Endothelial cell of umbilical vein (primary cell): Measurements from ENCODE around the gene KIAA0825. TPM values are rescaled to one million over a fixed set of nuclear protein-coding genes. Genes with fewer than 3 reads are reported as not detected.

Experiments
- BruUV-seq: library from RNA; stranded (reverse); fragments of 400-500 nt; replicated peaks from 2 replicates; lab custom pipeline; 2021; lab: Mats Ljungman, UMichigan
- CTCF ChIA-PET: fragments of 300-600, 350-600 bp; sonication (Branson Sonifier 250); formaldehyde crosslinking; loops from one replicate; lab custom pipeline; 2021; ENCODE audit warnings: antibody characterized with exemption, inconsistent platforms; lab: Charles Lee
- POLR2A ChIA-PET: fragments of 300-600, 350-600 bp; sonication (Branson Sonifier 250); formaldehyde crosslinking; loops from one replicate; lab custom pipeline; 2021; ENCODE audit warnings: antibody characterized with exemption, inconsistent platforms; lab: Charles Lee
- DNase-seq: peaks from one replicate; pipeline ENCODE4 v3.0.0-alpha.2; 2011; ENCODE audit warnings: low read depth, low spot score
- FAIRE-seq: peaks from 2 replicates; lab custom pipeline; 2011; peaks lifted over from hg19 to GRCh38; lab: Jason Lieb, UNC
- H2AFZ ChIP-seq: 2 replicates; pipeline ENCODE4 v1.6.0; 2012; ENCODE audit warnings: low read depth, low read length, control low read depth, inconsistent platforms
- H3K27ac ChIP-seq: 2 replicates; pipeline ENCODE4 v1.5.1; 2011; ENCODE audit warnings: low read depth, mild to moderate bottlenecking, control low read depth, low read length, moderate library complexity; ENCODE audit not compliant: insufficient read depth
- H3K27me3 ChIP-seq, 2 experiments: 2 replicates each; pipeline versions ENCODE4 v1.6.0 to v1.6.1; 2011; ENCODE audit warnings: low read length in 2 of 2, mixed read lengths in 1 of 2; ENCODE audit not compliant: control insufficient read depth in 2 of 2, insufficient read depth in 2 of 2
- H3K36me3 ChIP-seq, 2 experiments: 2 replicates in 1 of 2; 3 replicates in 1 of 2; pipeline ENCODE4 v1.5.1; 2011; ENCODE audit warnings: low read length in 2 of 2, mild to moderate bottlenecking in 1 of 2, moderate library complexity in 1 of 2; ENCODE audit not compliant: control insufficient read depth in 2 of 2, insufficient read depth in 2 of 2; ENCODE audit errors: extremely low read depth in 1 of 2
- H3K4me1 ChIP-seq: 3 replicates; pipeline ENCODE4 v1.5.1; 2011; ENCODE audit warnings: mild to moderate bottlenecking, low read length; ENCODE audit not compliant: control insufficient read depth, insufficient read depth; ENCODE audit errors: extremely low read depth
- H3K4me2 ChIP-seq: 2 replicates; pipeline ENCODE4 v1.6.1; 2011; ENCODE audit warnings: low read length, control low read depth, mixed read lengths; ENCODE audit not compliant: insufficient read depth
- H3K4me3 ChIP-seq, 3 experiments: fragments of 200-600 bp in 1 of 3; sonication (generic), shearing (Covaris generic) in 1 of 3; replicated peaks in 1 of 3; 2 replicates each; pipeline ENCODE4 v1.5.1; 2011 to 2016; ENCODE audit warnings: control low read depth in 3 of 3, low read length in 3 of 3, mild to moderate bottlenecking in 2 of 3, inconsistent platforms in 1 of 3, low read depth in 1 of 3, moderate library complexity in 1 of 3; ENCODE audit not compliant: insufficient read depth in 1 of 3
- H3K79me2 ChIP-seq: 2 replicates; pipeline ENCODE4 v1.6.0; 2012; ENCODE audit warnings: low read length, inconsistent platforms; ENCODE audit not compliant: control insufficient read depth, insufficient read depth
- H3K9ac ChIP-seq: replicated peaks from 2 replicates; pipeline ENCODE3; 2011; ENCODE audit warnings: low read length, control low read depth; ENCODE audit not compliant: insufficient read depth; ENCODE audit errors: extremely low read depth
- H3K9me1 ChIP-seq: replicated peaks from 3 replicates; pipeline ENCODE4 v1.6.0; 2011; ENCODE audit warnings: mild to moderate bottlenecking, low read length; ENCODE audit not compliant: control insufficient read depth, insufficient read depth; ENCODE audit errors: extremely low read depth
- H3K9me3 ChIP-seq: replicated peaks from 2 replicates; pipeline ENCODE4 v1.5.1; 2012; ENCODE audit warnings: low read length, inconsistent platforms; ENCODE audit not compliant: control insufficient read depth, insufficient read depth
- H4K20me1 ChIP-seq: replicated peaks from 2 replicates; pipeline ENCODE3; 2011; ENCODE audit warnings: mild to moderate bottlenecking, low read length; ENCODE audit not compliant: control insufficient read depth, insufficient read depth; ENCODE audit errors: extremely low read depth
- CTCF ChIP-seq, 2 donors: IDR thresholded peaks; 1 replicate in 1 of 2; 2 replicates in 1 of 2; pipeline ENCODE4 v1.5.1; 2011; ENCODE audit warnings: low read length in 2 of 2, mild to moderate bottlenecking in 2 of 2, moderate library complexity in 2 of 2, control low read depth in 1 of 2, inconsistent platforms in 1 of 2, low read depth in 1 of 2; ENCODE audit not compliant: insufficient read depth in 1 of 2; ENCODE audit errors: extremely low read depth in 1 of 2
- FOS ChIP-seq: IDR thresholded peaks from 2 replicates; pipeline ENCODE4 v1.6.1; 2011; ENCODE audit warnings: mild to moderate bottlenecking, low read length, moderate library complexity, borderline replicate concordance; ENCODE audit not compliant: insufficient read depth
- GATA2 ChIP-seq: IDR thresholded peaks from 2 replicates; pipeline ENCODE4 v1.7.0; 2011; ENCODE audit warnings: low read depth, mild to moderate bottlenecking, moderate library complexity, mixed read lengths, low read length; ENCODE audit not compliant: insufficient read length, insufficient read depth
- JUN ChIP-seq: IDR thresholded peaks from 2 replicates; pipeline ENCODE4 v1.6.1; 2011; ENCODE audit warnings: borderline replicate concordance, low read depth; ENCODE audit not compliant: insufficient read length, insufficient read depth
- MAX ChIP-seq: IDR thresholded peaks from 2 replicates; pipeline ENCODE4 v1.6.1; 2011; ENCODE audit not compliant: insufficient read depth, insufficient read length
- MYC ChIP-seq: IDR thresholded peaks from one replicate; pipeline ENCODE4 v1.6.1; 2011; ENCODE audit warnings: mild to moderate bottlenecking, low read depth, low read length
- POLR2A ChIP-seq: IDR thresholded peaks from 2 replicates; pipeline ENCODE4 v1.6.1; 2012; ENCODE audit warnings: low read depth, mild to moderate bottlenecking, control low read depth, low read length
- POLR2AphosphoS5 ChIP-seq: IDR thresholded peaks from 2 replicates; pipeline ENCODE4 v1.6.1; 2012; ENCODE audit warnings: low read depth, mild to moderate bottlenecking, control low read depth, low read length, moderate library complexity; ENCODE audit not compliant: insufficient read depth
- dilution Hi-C: fragments of 300-500 bp; cut with MboI; formaldehyde crosslinking; loops from one replicate; pipeline ENCODE4 v1.15.0; 2019; ENCODE audit warnings: low sequenced_read_pairs; ENCODE audit not compliant: extremely low pct_ligation_motif_present
- intact Hi-C: fragments of 100-400 bp; cut with micrococcal nuclease; formaldehyde crosslinking; loops from one replicate; pipeline ENCODE4 v1.10.0; 2022
- polyA plus RNA-seq, 4 experiments: library from polyadenylated mRNA; depleted of rRNA in 3 of 4; stranded (reverse) in 3 of 4; unstranded in 1 of 4; fragments of >200 nt; gene quantifications; 2 replicates each; pipeline versions ENCODE4 v1.2.1 to v1.2.3, GENCODE V29; 2011 to 2012; ENCODE audit warnings: missing spikeins in 1 of 4
- total RNA-seq: library from RNA; stranded (reverse); gene quantifications from 2 replicates; pipeline ENCODE4 v1.2.3, GENCODE V29; 2021

The KIAA0825 gene
- total and polyA plus RNA-seq, 2 donors (not counting 3 experiments of a cell fraction or from before 2014, with no cell fraction given) = 0.15 to 1.1 TPM

- H2AFZ ChIP-seq = no peak overlapping the region
- no peak overlapping the region for H3K9ac ChIP-seq
- POLR2A ChIA-PET = no interaction called here
- intact Hi-C loops (no loop called here), dilution Hi-C loops (no loop called here)
- no peak for TF ChIP-seq CTCF (IDR thresholded peaks at IDR 0.05; ENCODE audit: extremely low read depth in 1 of 2, insufficient read depth in 1 of 2, low read depth in 1 of 2, low read length in 2 of 2)
- H3K4me2 ChIP-seq = no peak overlapping the region
- H3K27ac ChIP-seq = no peak overlapping the region
- no peaks in the 10 kb centered on the region for H3K27me3 ChIP-seq
- no peak overlapping the region for H3K4me3 ChIP-seq
- H4K20me1 ChIP-seq = no peaks in the 10 kb centered on the region
- DNase-seq (no peak), FAIRE-seq (no peak)
- no peaks in the 10 kb centered on the region for H3K4me1 ChIP-seq
- H3K9me1 ChIP-seq = no peaks in the 10 kb centered on the region
- no peaks in the 10 kb centered on the region for H3K36me3 ChIP-seq
- no TSS peak for BruUV-seq
- CTCF ChIA-PET = interaction anchor here (1.9 kb wide), 1 partner anchor 16 kb away, joined by 6 read pairs; no protein-coding TSS in a partner anchor
- no peaks in the 10 kb centered on the region for H3K79me2 ChIP-seq
- no peaks in the 10 kb centered on the region for H3K9me3 ChIP-seq
Observed at GRCh38 chr5:94508461-94509148, 109.8 kb downstream of the KIAA0825 start.

GRCh38 chr5:94505327-94506068, 112.9 kb downstream of the KIAA0825 start:
- dilution Hi-C loops = no loop called here
- TF ChIP-seq MAX (no peak), MYC (no peak), CTCF (IDR thresholded peaks at IDR 0.05; ENCODE audit: extremely low read depth in 1 of 2, insufficient read depth in 1 of 2, low read depth in 1 of 2, low read length in 2 of 2) (no peak), FOS (no peak), POLR2A (no peak), GATA2 (no peak), POLR2AphosphoS5 (no peak), JUN (no peak)

More at GRCh38 chr5:94505327-94506068, 112.9 kb downstream of the KIAA0825 start:
- ChIA-PET CTCF (interaction anchor here (0.7 kb wide), 1 partner anchor 904 kb away, joined by 3 read pairs; no protein-coding TSS in a partner anchor), POLR2A (no interaction called here)
- Histone ChIP-seq H4K20me1 (no peaks in the 10 kb centered on the region), H3K36me3 (no peaks in the 10 kb centered on the region), H3K4me3 (no peak overlapping the region), H3K4me1 (no peaks in the 10 kb centered on the region), H3K27ac (no peak overlapping the region), H3K9me1 (no peaks in the 10 kb centered on the region), H3K27me3 (no peaks in the 10 kb centered on the region), H3K79me2 (no peaks in the 10 kb centered on the region), H3K9ac (no peak overlapping the region), H3K9me3 (no peaks in the 10 kb centered on the region), H3K4me2 (no peak overlapping the region), H2AFZ (no peak overlapping the region)
- intact Hi-C loops = no loop called here
- no peak for DNase-seq
- no peak for FAIRE-seq
- no TSS peak for BruUV-seq
